ENCODE data around the gene KIF19.
A peak's percentile ranks its signal among the peaks of the same experiment; 100 is the strongest.

The KIF19 gene

DNA sequence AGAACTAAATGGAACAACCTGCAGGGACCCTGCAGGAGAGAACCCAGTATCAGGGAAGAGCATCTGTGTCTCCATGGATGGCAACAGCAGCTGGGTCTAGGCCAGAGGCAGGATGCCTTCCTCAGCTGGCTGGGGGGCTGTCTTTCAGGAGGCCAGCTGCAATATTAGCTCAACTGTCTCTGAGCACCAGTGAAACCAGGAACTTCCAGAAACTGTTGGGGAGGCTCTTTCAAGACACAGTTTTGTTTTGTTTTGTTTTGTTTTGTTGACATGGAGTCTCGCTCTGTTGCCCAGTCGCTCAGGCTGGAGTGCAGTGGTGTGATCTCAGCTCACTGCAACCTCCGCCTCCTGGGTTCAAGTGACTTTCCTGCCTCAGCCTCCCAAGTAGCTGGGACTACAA lies 48.8 kb downstream of the KIF19 start:
- Histone ChIP-seq H2BK120ac (ENCODE audit: low read depth, low read length) (no peak overlapping the region), H3K18ac (ENCODE audit: low read length) (no peak overlapping the region), H3K56ac (ENCODE audit: low read length) (no peak overlapping the region), H3K4ac (ENCODE audit: low read depth, low read length) (no peak overlapping the region), H2BK15ac (replicated peaks; ENCODE audit: low read depth) (no peak overlapping the region), H3K23ac (ENCODE audit: low read length) (no peak overlapping the region), H2BK5ac (ENCODE audit: low read length) (no peak overlapping the region), H3K27ac (ENCODE audit: low read depth, low read length) (no peak overlapping the region), H3K79me1 (ENCODE audit: low read length) (no peaks in the 10 kb centered on the region), H3K27me3 (ENCODE audit: insufficient read depth, low read length, poor library complexity) (no peaks in the 10 kb centered on the region), H3K4me1 (ENCODE audit: control insufficient read depth, low read depth, low read length) (no peaks in the 10 kb centered on the region), H3K79me2 (ENCODE audit: control insufficient read depth, insufficient read depth, low read length) (no peaks in the 10 kb centered on the region), H3K4me2 (ENCODE audit: low read length) (no peak overlapping the region), H2AK5ac (ENCODE audit: low read length) (no peak overlapping the region), H3K36me3 (ENCODE audit: control insufficient read depth, insufficient read depth, low read length) (no peaks in the 10 kb centered on the region), H3K9ac (ENCODE audit: low read length) (no peak overlapping the region), H4K5ac (ENCODE audit: low read length) (no peak overlapping the region), H3K4me3 (ENCODE audit: low read length) (no peak overlapping the region), H4K8ac (ENCODE audit: low read depth, low read length) (no peak overlapping the region)
- WGBS (ENCODE audit: extremely low coverage, insufficient coverage, low lambda C conversion rate) = no CpG with 5 or more reads among the region's 3 CpGs
- no peak for DNase-seq

DNA sequence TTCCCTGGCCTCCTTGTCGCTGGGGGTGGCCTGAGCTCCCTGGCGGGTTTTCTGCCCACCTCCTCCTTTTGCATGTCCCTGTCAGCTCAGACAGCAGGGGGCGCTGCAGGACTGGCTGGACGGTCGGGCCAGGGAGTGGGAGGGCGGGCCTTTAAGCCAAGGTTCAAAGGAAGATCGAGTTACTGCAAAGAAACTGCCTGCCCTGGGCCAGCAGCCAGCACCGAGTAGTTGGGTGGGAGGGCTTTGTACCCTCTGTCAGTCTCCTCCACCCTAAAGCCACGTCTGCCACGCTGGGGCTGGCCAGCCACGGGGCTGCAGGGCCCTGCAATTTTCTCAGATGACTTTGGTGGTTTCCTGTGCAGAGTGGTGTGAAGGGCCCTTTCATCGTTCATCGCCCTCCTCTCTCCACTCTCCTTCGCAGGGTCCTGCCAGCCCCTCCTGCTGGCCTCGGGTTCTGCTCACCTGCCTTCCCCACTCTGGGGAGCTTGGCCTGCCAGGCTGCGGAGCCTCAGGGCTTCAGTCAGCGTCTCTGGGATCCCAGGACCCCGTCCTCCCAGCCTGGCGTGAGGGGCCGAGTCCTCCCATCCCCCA lies 53.6 kb downstream of the KIF19 start:
- no peaks in the 10 kb centered on the region for H3K79me2 ChIP-seq (ENCODE audit: control insufficient read depth, insufficient read depth, low read length)
- H3K4me1 ChIP-seq (ENCODE audit: control insufficient read depth, low read depth, low read length) = peaks cover 2% of the 10 kb centered on the region
- H3K27ac ChIP-seq (ENCODE audit: low read depth, low read length) = no peak overlapping the region
- no peaks in the 10 kb centered on the region for H3K79me1 ChIP-seq (ENCODE audit: low read length)
- H3K9ac ChIP-seq (ENCODE audit: low read length) = peak overlapping the region; percentile 55
- H2BK15ac ChIP-seq (replicated peaks; ENCODE audit: low read depth) = no peak overlapping the region
- DNase-seq = peak; percentile 89
- no peak overlapping the region for H2AK5ac ChIP-seq (ENCODE audit: low read length)
- no peak overlapping the region for H2BK120ac ChIP-seq (ENCODE audit: low read depth, low read length)
- no peak overlapping the region for H3K23ac ChIP-seq (ENCODE audit: low read length)
- no peaks in the 10 kb centered on the region for H3K27me3 ChIP-seq (ENCODE audit: insufficient read depth, low read length, poor library complexity)
- H3K4me3 ChIP-seq (ENCODE audit: low read length) = no peak overlapping the region
- no peak overlapping the region for H4K8ac ChIP-seq (ENCODE audit: low read depth, low read length)
- no peak overlapping the region for H2BK5ac ChIP-seq (ENCODE audit: low read length)
- WGBS (ENCODE audit: extremely low coverage, insufficient coverage, low lambda C conversion rate) = no CpG with 5 or more reads among the region's 20 CpGs
- H3K4ac ChIP-seq (ENCODE audit: low read depth, low read length) = no peak overlapping the region
- H3K36me3 ChIP-seq (ENCODE audit: control insufficient read depth, insufficient read depth, low read length) = no peaks in the 10 kb centered on the region
- peak overlapping the region; percentile 64 for H3K4me2 ChIP-seq (ENCODE audit: low read length)
- H3K18ac ChIP-seq (ENCODE audit: low read length) = no peak overlapping the region
- H3K56ac ChIP-seq (ENCODE audit: low read length) = peak overlapping the region; percentile 73
- H4K5ac ChIP-seq (ENCODE audit: low read length) = no peak overlapping the region

DNA sequence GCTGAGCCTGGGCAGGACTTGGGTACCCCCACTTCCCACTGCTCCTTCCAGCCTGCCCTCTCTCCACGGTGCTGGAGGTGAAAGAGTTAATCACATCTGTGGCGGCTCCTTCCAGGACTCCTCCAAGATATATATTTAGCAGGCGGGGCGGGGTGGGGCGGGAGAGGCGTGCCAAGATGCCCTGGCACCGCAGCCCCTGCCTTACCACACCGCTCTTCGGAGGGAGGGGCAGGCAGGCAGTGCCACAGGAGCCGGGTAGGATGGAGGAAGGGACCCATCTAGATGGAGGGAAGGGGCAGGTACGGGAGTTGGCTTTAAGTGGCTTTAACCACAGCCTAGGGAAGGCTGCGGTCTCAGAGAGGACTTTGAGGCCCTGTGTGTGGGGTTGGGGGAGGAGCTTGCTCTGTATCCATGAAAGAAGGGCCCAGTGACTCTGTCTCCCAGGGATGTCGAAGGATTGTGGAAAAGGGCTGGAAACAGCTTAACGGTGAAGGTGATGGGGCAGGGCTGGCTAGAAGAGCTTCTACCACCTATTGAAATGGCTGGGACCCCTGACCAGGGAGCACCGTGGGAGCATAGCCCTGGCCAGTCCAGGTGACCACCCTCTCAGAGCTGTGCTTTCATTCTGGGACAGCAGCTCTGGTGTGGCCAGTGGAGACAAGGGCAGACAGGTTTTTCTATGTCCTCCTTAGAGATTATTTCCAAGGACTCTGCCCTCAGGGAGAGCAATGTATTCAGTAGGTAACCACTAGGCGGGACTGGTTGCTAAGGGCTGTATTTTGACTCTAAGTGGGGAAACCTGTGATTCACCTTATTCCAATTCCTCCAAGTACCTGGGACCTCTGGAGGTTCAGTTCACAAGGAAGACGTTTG lies 54.3 kb downstream of the KIF19 start:
- Histone ChIP-seq H3K79me2 (ENCODE audit: control insufficient read depth, insufficient read depth, low read length) (no peaks in the 10 kb centered on the region), H3K4me3 (ENCODE audit: low read length) (no peak overlapping the region), H2BK120ac (ENCODE audit: low read depth, low read length) (no peak overlapping the region), H3K18ac (ENCODE audit: low read length) (no peak overlapping the region), H2BK5ac (ENCODE audit: low read length) (no peak overlapping the region), H3K27ac (ENCODE audit: low read depth, low read length) (no peak overlapping the region), H3K4ac (ENCODE audit: low read depth, low read length) (no peak overlapping the region), H4K5ac (ENCODE audit: low read length) (no peak overlapping the region), H3K36me3 (ENCODE audit: control insufficient read depth, insufficient read depth, low read length) (no peaks in the 10 kb centered on the region), H2BK15ac (replicated peaks; ENCODE audit: low read depth) (no peak overlapping the region), H3K4me1 (ENCODE audit: control insufficient read depth, low read depth, low read length) (peaks cover 2% of the 10 kb centered on the region), H3K9ac (ENCODE audit: low read length) (peak overlapping the region; percentile 55), H2AK5ac (ENCODE audit: low read length) (no peak overlapping the region), H3K27me3 (ENCODE audit: insufficient read depth, low read length, poor library complexity) (no peaks in the 10 kb centered on the region), H3K23ac (ENCODE audit: low read length) (no peak overlapping the region), H3K79me1 (ENCODE audit: low read length) (no peaks in the 10 kb centered on the region), H3K56ac (ENCODE audit: low read length) (peak overlapping the region; percentile 73), H3K4me2 (ENCODE audit: low read length) (peak overlapping the region; percentile 64), H4K8ac (ENCODE audit: low read depth, low read length) (no peak overlapping the region)
- WGBS (ENCODE audit: extremely low coverage, insufficient coverage, low lambda C conversion rate) = no CpG with 5 or more reads among the region's 17 CpGs
- DNase-seq = peak; percentile 79

DNA sequence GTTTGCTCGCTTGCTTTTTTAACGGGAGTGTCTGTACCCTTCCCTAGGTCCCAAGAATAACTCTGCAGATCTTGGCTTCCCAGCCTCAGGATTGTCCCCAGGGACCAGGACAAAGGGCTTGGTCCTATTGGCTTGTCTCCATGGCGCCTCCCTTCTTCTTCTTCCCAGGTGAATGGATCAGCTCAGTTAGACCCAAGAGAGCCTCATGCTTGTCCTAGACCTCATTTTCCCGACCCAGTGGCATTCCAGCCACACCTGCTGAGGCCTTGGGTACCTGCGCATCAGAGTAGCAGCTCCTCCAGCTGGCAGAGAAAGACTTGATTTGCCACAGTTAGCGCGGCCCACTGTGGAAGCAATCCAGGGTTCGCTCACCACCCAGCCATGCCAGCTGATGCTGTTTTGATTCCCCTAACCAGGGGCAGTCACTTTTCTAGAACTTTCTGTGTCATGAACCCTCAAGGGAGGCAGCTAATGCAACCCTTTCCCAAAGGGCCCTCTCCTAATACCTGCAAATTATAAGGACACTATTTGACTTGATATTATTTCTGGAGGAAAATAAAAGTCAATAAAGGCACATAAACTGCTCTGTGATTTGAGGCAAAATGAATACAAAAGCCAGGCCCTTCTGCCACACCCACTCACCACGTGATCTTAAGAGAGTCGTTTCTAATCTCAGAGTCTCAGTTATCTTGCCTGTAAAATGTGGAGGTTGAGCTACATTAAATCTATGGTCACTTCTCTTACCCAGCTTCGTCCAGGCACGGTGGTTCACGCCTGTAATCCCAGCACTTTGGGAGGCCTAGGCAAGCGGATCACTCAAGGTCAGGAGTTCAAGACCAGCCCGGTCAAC lies 55.2 kb downstream of the KIF19 start:
- Histone ChIP-seq H2AK5ac (ENCODE audit: low read length) (no peak overlapping the region), H3K36me3 (ENCODE audit: control insufficient read depth, insufficient read depth, low read length) (no peaks in the 10 kb centered on the region), H3K4me2 (ENCODE audit: low read length) (no peak overlapping the region), H3K4me3 (ENCODE audit: low read length) (no peak overlapping the region), H2BK5ac (ENCODE audit: low read length) (no peak overlapping the region), H3K27me3 (ENCODE audit: insufficient read depth, low read length, poor library complexity) (no peaks in the 10 kb centered on the region), H4K8ac (ENCODE audit: low read depth, low read length) (no peak overlapping the region), H3K4ac (ENCODE audit: low read depth, low read length) (no peak overlapping the region), H3K9ac (ENCODE audit: low read length) (no peak overlapping the region), H3K4me1 (ENCODE audit: control insufficient read depth, low read depth, low read length) (peaks cover 2% of the 10 kb centered on the region), H4K5ac (ENCODE audit: low read length) (no peak overlapping the region), H3K23ac (ENCODE audit: low read length) (no peak overlapping the region), H2BK15ac (replicated peaks; ENCODE audit: low read depth) (no peak overlapping the region), H3K27ac (ENCODE audit: low read depth, low read length) (no peak overlapping the region), H3K56ac (ENCODE audit: low read length) (no peak overlapping the region), H3K18ac (ENCODE audit: low read length) (no peak overlapping the region), H3K79me2 (ENCODE audit: control insufficient read depth, insufficient read depth, low read length) (no peaks in the 10 kb centered on the region), H2BK120ac (ENCODE audit: low read depth, low read length) (no peak overlapping the region), H3K79me1 (ENCODE audit: low read length) (no peaks in the 10 kb centered on the region)
- DNase-seq = no peak
- WGBS (ENCODE audit: extremely low coverage, insufficient coverage, low lambda C conversion rate) = no CpG with 5 or more reads among the region's 15 CpGs

DNA sequence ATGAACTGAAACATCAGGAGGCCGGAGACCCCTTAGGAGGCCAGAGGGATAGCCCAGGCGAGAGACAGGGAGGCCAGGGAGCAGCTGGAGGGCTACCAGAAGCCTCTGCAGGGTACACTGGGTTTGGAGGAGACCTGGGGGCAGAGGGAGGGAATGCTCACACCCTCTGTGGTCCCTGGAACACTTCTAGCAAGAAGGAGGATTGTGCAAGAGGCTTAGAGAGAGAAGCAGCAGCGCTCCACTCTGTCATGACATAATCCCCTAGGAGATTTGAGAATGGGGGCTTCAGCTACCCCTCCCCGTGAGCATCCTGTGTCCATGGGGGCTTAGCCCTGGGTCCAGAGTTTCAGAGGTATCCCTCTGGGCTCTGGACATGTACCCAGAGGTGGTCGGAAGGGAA lies 57.1 kb downstream of the KIF19 start:
- Histone ChIP-seq H4K5ac (ENCODE audit: low read length) (no peak overlapping the region), H2BK15ac (replicated peaks; ENCODE audit: low read depth) (no peak overlapping the region), H3K27me3 (ENCODE audit: insufficient read depth, low read length, poor library complexity) (no peaks in the 10 kb centered on the region), H3K9ac (ENCODE audit: low read length) (no peak overlapping the region), H3K4ac (ENCODE audit: low read depth, low read length) (no peak overlapping the region), H3K4me2 (ENCODE audit: low read length) (no peak overlapping the region), H3K27ac (ENCODE audit: low read depth, low read length) (no peak overlapping the region), H3K36me3 (ENCODE audit: control insufficient read depth, insufficient read depth, low read length) (no peaks in the 10 kb centered on the region), H2AK5ac (ENCODE audit: low read length) (no peak overlapping the region), H3K79me1 (ENCODE audit: low read length) (no peaks in the 10 kb centered on the region), H3K79me2 (ENCODE audit: control insufficient read depth, insufficient read depth, low read length) (no peaks in the 10 kb centered on the region), H4K8ac (ENCODE audit: low read depth, low read length) (no peak overlapping the region), H2BK5ac (ENCODE audit: low read length) (no peak overlapping the region), H2BK120ac (ENCODE audit: low read depth, low read length) (no peak overlapping the region), H3K4me1 (ENCODE audit: control insufficient read depth, low read depth, low read length) (peaks cover 2% of the 10 kb centered on the region), H3K56ac (ENCODE audit: low read length) (no peak overlapping the region), H3K23ac (ENCODE audit: low read length) (no peak overlapping the region), H3K18ac (ENCODE audit: low read length) (no peak overlapping the region), H3K4me3 (ENCODE audit: low read length) (no peak overlapping the region)
- no peak for DNase-seq
- WGBS (ENCODE audit: extremely low coverage, insufficient coverage, low lambda C conversion rate) = no CpG with 5 or more reads among the region's 5 CpGs
